Muscle layer of duodenum (tissue), 2 donors: ENCODE measurements around the gene WDR41.
"Not testable (repeated sequence)": the region's sequence is repeated elsewhere in the genome, so short reads cannot be mapped to it uniquely, and the experiment has no call there.

Experiments used
- H3K27ac ChIP-seq: one replicate; pipeline ENCODE4 v1.7.0; 2013; ENCODE audit warnings: mild to moderate bottlenecking, low read length
- H3K27me3 ChIP-seq: one replicate; pipeline ENCODE4 v1.7.0; 2013; ENCODE audit warnings: low read depth, mild to moderate bottlenecking, control low read depth, low read length
- H3K36me3 ChIP-seq, 2 donors: one replicate each; pipeline ENCODE4 v1.7.0; 2013; ENCODE audit warnings: low read length in 2 of 2, control low read depth in 1 of 2, mild to moderate bottlenecking in 1 of 2; ENCODE audit not compliant: insufficient read depth in 2 of 2, control insufficient read depth in 1 of 2
- H3K4me1 ChIP-seq, 2 donors: one replicate each; pipeline ENCODE4 v1.7.0; 2013; ENCODE audit warnings: low read length in 2 of 2, mild to moderate bottlenecking in 2 of 2, control low read depth in 1 of 2, moderate library complexity in 1 of 2; ENCODE audit not compliant: insufficient read depth in 2 of 2, control insufficient read depth in 1 of 2
- H3K4me3 ChIP-seq, 2 donors: one replicate each; pipeline ENCODE4 v1.7.0; 2013; ENCODE audit warnings: low read length in 2 of 2, low read depth in 1 of 2, mild to moderate bottlenecking in 1 of 2
- H3K9me3 ChIP-seq, 2 donors: one replicate each; pipeline ENCODE4 v1.7.0; 2013; ENCODE audit warnings: low read length in 2 of 2, control low read depth in 1 of 2, mild to moderate bottlenecking in 1 of 2; ENCODE audit not compliant: control insufficient read depth in 1 of 2
- donor health status: healthy.

The WDR41 gene

DNA sequence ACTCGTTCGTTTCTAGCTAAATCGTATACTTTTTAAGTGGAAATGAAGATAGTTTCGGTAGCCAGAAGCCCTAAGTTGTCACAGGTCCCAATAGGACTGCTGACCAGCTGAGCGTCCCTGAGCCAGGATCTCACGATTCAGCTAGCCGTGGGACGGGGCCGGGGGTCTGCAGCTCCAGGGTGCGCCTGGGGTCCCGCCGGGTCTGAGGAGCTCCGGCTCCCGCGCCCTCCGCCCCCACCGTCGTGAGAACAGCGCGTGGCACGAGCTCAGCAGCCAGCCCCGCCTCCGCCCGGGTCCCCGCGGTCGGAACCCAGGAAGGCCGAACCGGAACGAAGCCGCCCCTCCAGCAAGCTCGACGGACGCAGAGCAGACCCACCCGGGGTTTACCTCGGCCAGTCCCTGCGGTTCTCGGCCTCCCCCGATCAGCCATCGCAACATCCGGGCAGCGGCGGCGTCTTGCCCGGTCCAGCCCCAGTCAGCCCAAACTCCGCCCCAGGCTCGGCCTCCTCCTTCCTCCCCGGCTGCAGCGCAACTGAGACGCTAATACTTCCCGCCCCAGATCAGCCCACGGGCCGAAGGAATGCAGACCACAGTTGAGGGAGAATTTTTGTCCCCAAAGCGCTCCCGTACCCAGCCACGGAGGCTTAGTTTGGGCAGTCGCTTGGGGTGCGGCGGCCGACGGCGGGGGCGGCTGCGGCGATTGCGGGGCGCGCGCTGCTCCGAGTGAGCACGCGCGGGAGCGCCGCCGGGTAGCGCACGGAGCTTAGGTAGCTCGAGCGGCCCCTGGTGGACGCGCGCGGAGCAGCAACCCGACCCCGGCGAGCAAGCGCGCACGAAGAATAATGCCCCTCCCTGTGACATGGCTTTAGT lies at the start of gene WDR41:
Gene WDR41, minus strand, starts transcription at position 534 of the 870 bp plus-strand sequence. Its CDS starts 96 bp downstream, at position 438.
- H3K27ac ChIP-seq: peak within 1 kb of the TSS; percentile 93
- H3K9me3 ChIP-seq: no peaks in the 10 kb centered on the region
- peaks cover 0 to 5% of the 10 kb centered on the region in 2 donors for H3K36me3 ChIP-seq
- H3K4me3 ChIP-seq: peak within 1 kb of the TSS; percentile 75 to 88
- H3K4me1 ChIP-seq: peaks cover 0 to 7% of the 10 kb centered on the region in 2 donors
- no peaks in the 10 kb centered on the region for H3K27me3 ChIP-seq

GRCh38 chr5:77531297-77531696 lies 39.2 kb upstream of the WDR41 start:
- H3K27me3 ChIP-seq: no peaks in the 10 kb centered on the region
- no peaks in the 10 kb centered on the region for H3K9me3 ChIP-seq
- no peak overlapping the region for H3K27ac ChIP-seq
- no peak overlapping the region for H3K4me3 ChIP-seq
- H3K36me3 ChIP-seq: no peaks in the 10 kb centered on the region
- H3K4me1 ChIP-seq: no peaks in the 10 kb centered on the region

- H3K27ac ChIP-seq: no peak overlapping the region
- H3K36me3 ChIP-seq: no peaks in the 10 kb centered on the region
- no peaks in the 10 kb centered on the region for H3K9me3 ChIP-seq
- no peaks in the 10 kb centered on the region for H3K27me3 ChIP-seq
- H3K4me3 ChIP-seq: no peak overlapping the region
- H3K4me1 ChIP-seq: no peaks in the 10 kb centered on the region
Observed at GRCh38 chr5:77518304-77518703, 26.2 kb upstream of the WDR41 start.

GRCh38 chr5:77514457-77514856 lies 22.3 kb upstream of the WDR41 start:
- H3K36me3 ChIP-seq: no peaks in the 10 kb centered on the region
- no peaks in the 10 kb centered on the region for H3K4me1 ChIP-seq
- H3K27ac ChIP-seq: no peak overlapping the region
- no peaks in the 10 kb centered on the region for H3K9me3 ChIP-seq
- no peak overlapping the region for H3K4me3 ChIP-seq
- H3K27me3 ChIP-seq: no peaks in the 10 kb centered on the region

- Histone ChIP-seq H3K4me3 (no peak overlapping the region), H3K27ac (no peak overlapping the region), H3K4me1 (no peaks in the 10 kb centered on the region), H3K27me3 (no peaks in the 10 kb centered on the region), H3K9me3 (no peaks in the 10 kb centered on the region), H3K36me3 (no peaks in the 10 kb centered on the region)
Observed at GRCh38 chr5:77513321-77513720, 21.2 kb upstream of the WDR41 start.

GRCh38 chr5:77501132-77501531 lies 9.0 kb upstream of the WDR41 start:
- not testable (repeated sequence) for H3K27me3 ChIP-seq, H3K9me3 ChIP-seq, H3K4me1 ChIP-seq, H3K27ac ChIP-seq, H3K4me3 ChIP-seq, H3K36me3 ChIP-seq

- no peaks in the 10 kb centered on the region for H3K27me3 ChIP-seq
- no peak overlapping the region for H3K4me3 ChIP-seq
- H3K4me1 ChIP-seq: no peaks in the 10 kb centered on the region
- H3K27ac ChIP-seq: no peak overlapping the region
- H3K9me3 ChIP-seq: peaks cover 0 to 4% of the 10 kb centered on the region in 2 donors
- no peaks in the 10 kb centered on the region for H3K36me3 ChIP-seq
Observed at GRCh38 chr5:77499973-77500372, 7.9 kb upstream of the WDR41 start.

DNA sequence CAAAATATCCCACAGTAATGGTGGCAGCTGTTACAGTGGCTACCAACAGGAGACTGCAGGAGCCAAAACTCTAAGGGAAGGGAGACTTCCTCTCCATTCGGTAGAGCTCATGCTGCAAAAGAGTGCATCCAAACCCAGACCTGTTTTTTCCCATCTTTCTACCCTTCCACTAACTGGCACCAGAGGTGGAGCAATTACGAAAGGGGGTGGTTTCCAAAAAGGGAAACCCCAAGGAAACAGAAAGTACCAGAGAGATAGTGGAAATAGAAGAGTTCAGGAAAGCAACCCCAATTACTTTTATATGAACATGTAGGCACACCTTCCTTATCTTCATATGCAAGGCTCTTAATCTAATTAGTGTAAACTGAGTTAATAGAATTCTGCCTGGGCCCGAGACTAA lies 7.3 kb upstream of the WDR41 start:
- Histone ChIP-seq H3K27me3 (no peaks in the 10 kb centered on the region), H3K27ac (no peak overlapping the region), H3K9me3 (peaks cover 0 to 4% of the 10 kb centered on the region in 2 donors), H3K4me1 (no peaks in the 10 kb centered on the region), H3K36me3 (no peaks in the 10 kb centered on the region), H3K4me3 (no peak overlapping the region)

DNA sequence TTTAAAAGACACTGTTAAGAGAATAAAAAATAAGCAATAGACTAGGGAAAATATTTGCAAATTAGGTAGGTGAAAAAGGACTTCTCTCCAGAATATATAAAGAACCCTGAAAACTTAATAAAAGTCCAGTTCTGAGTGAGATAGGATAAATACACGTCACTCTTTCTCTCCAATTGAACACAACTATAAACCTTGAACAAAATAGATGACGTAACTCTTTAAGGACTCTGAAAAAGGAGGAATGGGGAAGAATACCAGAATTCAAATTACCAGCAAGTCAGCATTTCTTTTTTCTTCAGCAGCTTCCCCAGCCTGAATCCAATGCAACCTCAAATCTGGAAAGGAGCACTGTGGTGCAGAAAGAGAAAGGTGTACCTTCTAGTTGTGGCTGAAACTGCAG lies 6.8 kb upstream of the WDR41 start:
- Histone ChIP-seq H3K36me3 (no peaks in the 10 kb centered on the region), H3K27me3 (no peaks in the 10 kb centered on the region), H3K9me3 (peaks cover 0 to 4% of the 10 kb centered on the region in 2 donors), H3K4me1 (no peaks in the 10 kb centered on the region), H3K4me3 (no peak overlapping the region), H3K27ac (no peak overlapping the region)

- Histone ChIP-seq H3K27me3 (no peaks in the 10 kb centered on the region), H3K36me3 (no peaks in the 10 kb centered on the region), H3K4me3 (no peak overlapping the region), H3K9me3 (no peaks in the 10 kb centered on the region), H3K4me1 (peaks cover 0 to 7% of the 10 kb centered on the region in 2 donors), H3K27ac (no peak overlapping the region)
Observed at GRCh38 chr5:77494935-77495334, 2.8 kb upstream of the WDR41 start.

DNA sequence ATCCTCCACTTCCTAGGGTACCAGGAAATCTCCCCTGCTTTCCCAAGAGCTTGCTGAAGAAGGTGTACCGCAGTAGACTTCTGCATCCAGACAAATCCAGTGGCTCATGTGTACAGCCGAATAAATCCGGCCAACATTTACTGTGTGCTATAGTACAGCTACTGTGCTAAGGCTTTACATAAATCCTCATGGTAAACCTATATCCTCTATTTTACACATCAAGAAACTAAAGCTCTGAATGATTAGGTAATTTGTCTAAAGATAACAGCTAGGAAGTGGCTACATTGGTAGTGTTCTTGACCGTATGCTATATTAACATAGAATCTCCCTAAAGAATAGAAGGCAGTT lies 511 bp upstream of the WDR41 start:
- no peaks in the 10 kb centered on the region for H3K27me3 ChIP-seq
- H3K4me1 ChIP-seq: peaks cover 0 to 7% of the 10 kb centered on the region in 2 donors
- H3K27ac ChIP-seq: peak overlapping the region; percentile 87
- no peaks in the 10 kb centered on the region for H3K9me3 ChIP-seq
- peaks cover 0 to 4% of the 10 kb centered on the region in 2 donors for H3K36me3 ChIP-seq
- peak overlapping the region; percentile 75 to 88 for H3K4me3 ChIP-seq
